Smooth muscle cell (in vitro differentiated cells): ENCODE measurements around the gene PIM3. TPM values are rescaled to one million over a fixed set of nuclear protein-coding genes. Genes with fewer than 3 reads are reported as not detected.

Experiments
- DNase-seq: peaks from one replicate; lab custom pipeline; 2025; ENCODE audit not compliant: unreplicated experiment; lab: John Stamatoyannopoulos, UW
- H2AFZ ChIP-seq: fragments of 200-600 bp; sonication (generic); 2 replicates; pipeline ENCODE4 v1.6.0; 2016; ENCODE audit warnings: antibody characterized with exemption, low read depth, mild to moderate bottlenecking
- H3F3A ChIP-seq: fragments of 200-600 bp; sonication (generic); 2 replicates; pipeline ENCODE4 v1.6.0; 2017; ENCODE audit warnings: antibody characterized with exemption, low read depth
- H3K27ac ChIP-seq: fragments of 200-600 bp; sonication (generic); 2 replicates; pipeline ENCODE4 v1.5.1; 2016; ENCODE audit warnings: low read depth, mild to moderate bottlenecking
- H3K27me3 ChIP-seq: fragments of 200-600 bp; sonication (generic); 2 replicates; pipeline ENCODE4 v1.6.1; 2016; ENCODE audit warnings: low read depth, mild to moderate bottlenecking
- H3K36me3 ChIP-seq: fragments of 200-600 bp; sonication (generic); 2 replicates; pipeline ENCODE4 v1.5.1; 2016; ENCODE audit warnings: low read depth
- H3K4me1 ChIP-seq: fragments of 200-600 bp; sonication (generic); 2 replicates; pipeline ENCODE4 v1.5.1; 2016; ENCODE audit warnings: low read depth
- H3K4me2 ChIP-seq: fragments of 200-600 bp; sonication (generic); 2 replicates; pipeline ENCODE4 v1.6.0; 2016; ENCODE audit warnings: mild to moderate bottlenecking
- H3K4me3 ChIP-seq: fragments of 200-600 bp; sonication (generic); 2 replicates; pipeline ENCODE4 v1.5.1; 2016; ENCODE audit warnings: mild to moderate bottlenecking
- H3K79me2 ChIP-seq: fragments of 200-600 bp; sonication (generic); 2 replicates; pipeline ENCODE4 v1.6.0; 2016; ENCODE audit warnings: low read depth, mild to moderate bottlenecking
- H3K9ac ChIP-seq: fragments of 200-600 bp; sonication (generic); 2 replicates; pipeline ENCODE4 v1.6.0; 2016; ENCODE audit warnings: low read depth
- H3K9me3 ChIP-seq: fragments of 200-600 bp; sonication (generic); replicated peaks from 2 replicates; pipeline ENCODE4 v1.5.1; 2016; ENCODE audit warnings: low read depth
- H4K20me1 ChIP-seq: fragments of 200-600 bp; sonication (generic); 2 replicates; pipeline ENCODE4 v1.6.0; 2016; ENCODE audit warnings: low read depth
- WGBS: methylation state at CpG from one replicate; pipeline ENCODE4 v1.1.7; 2016; ENCODE audit warnings: low lambda C conversion rate; 5-methylcytosine and 5-hydroxymethylcytosine counted together
- polyA plus RNA-seq: library from polyadenylated mRNA; unstranded; fragments of >200 nt; fragmentation: Nextera tagmentation; extraction: Ambion mirVana; gene quantifications from 2 replicates; pipeline ENCODE4 v1.2.1, GENCODE V29; 2016
- total RNA-seq: library from RNA; depleted of rRNA; stranded (reverse); fragments of >200 nt; gene quantifications from 2 replicates; pipeline ENCODE4 v1.2.3, GENCODE V29; 2014
- TF ChIP-seq, protein P1 (sequence below): fragments of 200-600 bp; sonication (generic); IDR thresholded peaks from 2 replicates; pipeline ENCODE4 v1.5.1; 2017; ENCODE audit warnings: borderline replicate concordance, mild to moderate bottlenecking, antibody characterized with exemption; ENCODE audit not compliant: insufficient read depth, poor library complexity, severe bottlenecking

The PIM3 gene
- total and polyA plus RNA-seq, 2 experiments from 2014 or later, result 19.1 to 43.3 TPM

DNA sequence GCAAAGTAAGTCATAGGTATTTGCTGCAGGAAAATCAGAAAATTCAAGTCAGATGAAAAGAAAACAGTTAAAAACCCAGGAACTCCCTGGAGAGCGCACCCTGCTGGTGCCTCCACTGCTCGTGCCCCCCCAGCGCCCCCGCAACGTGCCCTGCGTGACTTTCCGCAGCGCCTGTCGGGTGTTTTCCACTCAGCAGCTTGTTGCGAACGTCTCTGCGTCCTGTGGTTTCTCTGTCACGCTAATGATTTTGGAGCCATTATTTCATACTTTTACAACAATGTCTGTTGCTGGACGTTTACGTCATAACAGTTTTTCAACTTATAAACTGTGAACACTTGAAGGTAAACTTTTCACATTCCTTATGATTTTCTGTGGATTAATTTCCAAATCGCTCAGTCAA is 37.1 kb upstream of the PIM3 start:
- Histone ChIP-seq H3K4me3 (no peak overlapping the region), H3K4me2 (no peak overlapping the region), H3K79me2 (no peaks in the 10 kb centered on the region), H4K20me1 (no peaks in the 10 kb centered on the region), H3K36me3 (no peaks in the 10 kb centered on the region), H3F3A (no peaks in the 10 kb centered on the region), H3K4me1 (peaks cover 4% of the 10 kb centered on the region), H3K27ac (no peak overlapping the region), H3K9ac (no peak overlapping the region), H3K27me3 (no peaks in the 10 kb centered on the region), H3K9me3 (no peaks in the 10 kb centered on the region), H2AFZ (no peak overlapping the region)
- TF ChIP-seq, protein P1, sequence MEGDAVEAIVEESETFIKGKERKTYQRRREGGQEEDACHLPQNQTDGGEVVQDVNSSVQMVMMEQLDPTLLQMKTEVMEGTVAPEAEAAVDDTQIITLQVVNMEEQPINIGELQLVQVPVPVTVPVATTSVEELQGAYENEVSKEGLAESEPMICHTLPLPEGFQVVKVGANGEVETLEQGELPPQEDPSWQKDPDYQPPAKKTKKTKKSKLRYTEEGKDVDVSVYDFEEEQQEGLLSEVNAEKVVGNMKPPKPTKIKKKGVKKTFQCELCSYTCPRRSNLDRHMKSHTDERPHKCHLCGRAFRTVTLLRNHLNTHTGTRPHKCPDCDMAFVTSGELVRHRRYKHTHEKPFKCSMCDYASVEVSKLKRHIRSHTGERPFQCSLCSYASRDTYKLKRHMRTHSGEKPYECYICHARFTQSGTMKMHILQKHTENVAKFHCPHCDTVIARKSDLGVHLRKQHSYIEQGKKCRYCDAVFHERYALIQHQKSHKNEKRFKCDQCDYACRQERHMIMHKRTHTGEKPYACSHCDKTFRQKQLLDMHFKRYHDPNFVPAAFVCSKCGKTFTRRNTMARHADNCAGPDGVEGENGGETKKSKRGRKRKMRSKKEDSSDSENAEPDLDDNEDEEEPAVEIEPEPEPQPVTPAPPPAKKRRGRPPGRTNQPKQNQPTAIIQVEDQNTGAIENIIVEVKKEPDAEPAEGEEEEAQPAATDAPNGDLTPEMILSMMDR, result peak; percentile 14
- DNase-seq, result no peak
- 86% methylated on average over 16 of the region's 16 CpGs for WGBS

DNA sequence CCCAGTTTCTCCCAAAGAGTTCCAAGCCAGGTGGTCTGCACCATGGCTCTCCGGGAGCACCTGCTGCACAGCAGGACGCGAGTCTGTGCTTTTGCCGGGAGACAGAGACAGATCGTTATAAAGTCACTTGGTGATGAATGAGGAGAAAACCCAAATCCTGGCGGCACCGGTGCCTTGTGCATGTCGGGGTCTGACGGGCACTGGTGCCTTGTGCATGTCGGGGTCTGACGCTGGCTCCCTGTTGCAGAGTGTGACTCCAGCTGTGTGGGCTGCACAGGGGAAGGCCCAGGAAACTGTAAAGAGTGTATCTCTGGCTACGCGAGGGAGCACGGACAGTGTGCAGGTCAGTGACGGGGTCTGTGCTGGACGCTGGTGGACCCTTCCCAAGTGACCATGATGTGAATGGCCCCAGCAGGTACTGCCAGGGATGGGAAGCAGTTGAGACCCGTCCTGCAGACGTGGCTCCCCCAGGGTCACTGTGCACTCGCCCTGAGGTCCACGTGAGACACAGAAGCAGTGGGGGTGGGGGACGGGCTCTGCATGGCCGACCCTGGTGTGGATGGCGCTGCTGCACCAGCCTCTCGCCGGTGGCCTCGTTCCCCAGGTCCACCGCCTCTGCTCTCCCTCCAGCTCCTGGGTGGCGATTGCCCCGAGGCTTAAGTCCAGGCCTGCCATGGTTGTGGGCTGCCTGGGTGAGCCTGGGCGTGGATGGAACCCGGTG is 36.3 kb upstream of the PIM3 start:
- Histone ChIP-seq H3K9me3 (no peaks in the 10 kb centered on the region), H3K4me2 (no peak overlapping the region), H3K4me3 (no peak overlapping the region), H3K9ac (no peak overlapping the region), H3F3A (no peaks in the 10 kb centered on the region), H3K4me1 (no peaks in the 10 kb centered on the region), H3K79me2 (no peaks in the 10 kb centered on the region), H3K27ac (no peak overlapping the region), H3K36me3 (no peaks in the 10 kb centered on the region), H3K27me3 (no peaks in the 10 kb centered on the region), H2AFZ (no peak overlapping the region), H4K20me1 (no peaks in the 10 kb centered on the region)
- WGBS, result 97% methylated on average over 31 of the region's 31 CpGs
- no peak for DNase-seq
- TF ChIP-seq, protein P1, result no peak

DNA sequence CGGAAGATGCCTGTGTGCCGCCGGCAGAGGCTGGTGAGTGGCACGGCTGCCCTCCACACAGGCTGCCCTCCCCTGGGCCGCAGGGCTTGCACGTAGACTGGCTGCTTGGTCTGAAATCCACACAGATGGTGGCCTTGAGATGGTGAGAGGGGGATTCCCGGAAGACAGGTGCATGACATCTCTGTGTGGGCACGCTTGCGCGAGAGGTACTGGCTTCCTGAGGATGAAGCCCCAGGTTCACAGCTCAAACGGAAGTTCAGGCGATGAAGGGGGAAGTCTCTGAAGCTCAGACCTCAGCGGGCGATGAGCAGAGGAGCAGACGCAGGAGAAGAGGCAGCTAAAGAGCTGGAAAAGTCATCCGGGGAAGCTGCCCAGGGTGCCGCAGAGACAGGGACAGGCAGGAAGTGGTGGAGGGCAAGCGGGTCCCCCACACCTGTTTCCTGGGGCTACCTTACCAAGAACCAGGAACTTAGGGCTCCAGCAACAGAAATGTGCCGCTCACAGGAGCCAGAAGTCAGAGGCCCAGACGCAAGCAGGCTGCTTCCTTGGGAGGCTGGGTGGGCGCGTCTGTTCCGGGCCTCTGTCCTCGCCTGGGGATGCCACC is 34.9 kb upstream of the PIM3 start:
- no peak overlapping the region for H3K4me2 ChIP-seq
- no peaks in the 10 kb centered on the region for H3K27me3 ChIP-seq
- H3F3A ChIP-seq, result no peaks in the 10 kb centered on the region
- no peak for DNase-seq
- H2AFZ ChIP-seq, result no peak overlapping the region
- no peak overlapping the region for H3K9ac ChIP-seq
- H3K9me3 ChIP-seq, result no peaks in the 10 kb centered on the region
- H3K27ac ChIP-seq, result no peak overlapping the region
- H3K36me3 ChIP-seq, result no peaks in the 10 kb centered on the region
- 96% methylated on average over 24 of the region's 24 CpGs for WGBS
- no peaks in the 10 kb centered on the region for H3K4me1 ChIP-seq
- no peaks in the 10 kb centered on the region for H3K79me2 ChIP-seq
- no peaks in the 10 kb centered on the region for H4K20me1 ChIP-seq
- H3K4me3 ChIP-seq, result no peak overlapping the region
- TF ChIP-seq, protein P1, result no peak

DNA sequence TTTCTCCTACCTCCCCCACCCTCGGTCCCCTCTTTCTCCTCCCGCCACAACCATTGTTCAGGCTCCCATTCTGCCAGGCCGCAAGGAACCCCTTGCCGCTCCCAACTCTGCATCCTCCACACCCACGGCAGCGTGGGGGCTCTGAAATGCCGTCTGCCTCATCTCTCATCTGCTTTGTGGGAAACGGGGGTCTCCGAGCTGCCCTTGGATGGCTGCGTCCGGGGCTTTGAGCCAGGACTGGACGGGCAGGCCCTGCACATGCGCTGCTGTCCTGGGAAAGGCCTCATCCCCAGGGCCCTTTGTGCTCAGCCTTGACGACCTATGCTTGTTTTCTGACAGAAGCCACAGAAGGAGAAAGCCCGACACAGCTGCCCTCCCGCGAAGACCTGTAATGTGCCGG is 33.7 kb upstream of the PIM3 start:
- Histone ChIP-seq H3K9ac (no peak overlapping the region), H3F3A (no peaks in the 10 kb centered on the region), H3K4me3 (no peak overlapping the region), H3K4me2 (no peak overlapping the region), H2AFZ (no peak overlapping the region), H3K27me3 (no peaks in the 10 kb centered on the region), H4K20me1 (no peaks in the 10 kb centered on the region), H3K79me2 (no peaks in the 10 kb centered on the region), H3K27ac (no peak overlapping the region), H3K36me3 (no peaks in the 10 kb centered on the region), H3K9me3 (no peaks in the 10 kb centered on the region), H3K4me1 (no peaks in the 10 kb centered on the region)
- DNase-seq, result no peak
- TF ChIP-seq, protein P1, result no peak
- WGBS, result 94% methylated on average over 16 of the region's 18 CpGs
